K562 (cell line): Measurements from ENCODE around the gene GON7. TPM values are rescaled to one million over a fixed set of nuclear protein-coding genes. Genes with fewer than 3 reads are reported as not detected.

Experiments
- ARID4B ChIP-seq: sonication (generic); formaldehyde crosslinking; IDR thresholded peaks from 2 replicates; pipeline ENCODE4 v1.8.0; 2022; ENCODE audit warnings: mild to moderate bottlenecking, missing genetic modification reagents
- GABPA ChIP-seq: fragments of 200-800 bp; sonication (Bioruptor generic); conservative IDR thresholded peaks from 2 replicates; pipeline ENCODE4 v1.6.1; 2016; ENCODE audit warnings: low read depth, missing genetic modification characterization, missing compliant biosample characterization
- KDM5B ChIP-seq: fragments of 200-600 bp; sonication (generic); IDR thresholded peaks from 2 replicates; pipeline ENCODE4 v1.6.1; 2012; ENCODE audit warnings: low read depth, mild to moderate bottlenecking, moderate library complexity, low read length, control low read depth, inconsistent platforms; ENCODE audit not compliant: insufficient replicate concordance
- NFE2 ChIP-seq: IDR thresholded peaks from 2 replicates; pipeline ENCODE4 v1.6.1; 2014; ENCODE audit warnings: antibody characterized with exemption, low read depth
- NR1H2 ChIP-seq: sonication (generic); formaldehyde crosslinking; IDR thresholded peaks from 2 replicates; pipeline ENCODE4 v1.4.0; 2020; ENCODE audit warnings: mild to moderate bottlenecking, missing genetic modification reagents
- NRF1 ChIP-seq, 2 experiments: fragments of 450-650 bp; IDR thresholded peaks in 1 of 2; conservative IDR thresholded peaks in 1 of 2; 2 replicates each; pipeline ENCODE4 v1.6.1; 2014; ENCODE audit warnings: mild to moderate bottlenecking in 2 of 2
- PML ChIP-seq: IDR thresholded peaks from 2 replicates; pipeline ENCODE4 v1.6.1; 2012; ENCODE audit warnings: low read length, inconsistent platforms
- RBBP5 ChIP-seq: fragments of 200-600 bp; sonication (generic); IDR thresholded peaks from 2 replicates; pipeline ENCODE4 v1.6.1; 2012; ENCODE audit warnings: borderline replicate concordance, mild to moderate bottlenecking, low read length, control low read depth, inconsistent platforms; ENCODE audit not compliant: insufficient read depth, poor library complexity, severe bottlenecking
- SMAD4 ChIP-seq: fragments of 250-450 bp; sonication (Bioruptor Pico); conservative IDR thresholded peaks from 2 replicates; pipeline ENCODE4 v1.8.0; 2021; ENCODE audit warnings: inconsistent platforms, mild to moderate bottlenecking, moderate library complexity
- SP1 ChIP-seq: sonication (generic); formaldehyde crosslinking; IDR thresholded peaks from 2 replicates; pipeline ENCODE4 v1.8.1; 2022; ENCODE audit warnings: mild to moderate bottlenecking, missing genetic modification reagents
- SPI1 ChIP-seq: IDR thresholded peaks from 2 replicates; pipeline ENCODE4 v1.6.1; 2011; ENCODE audit warnings: low read depth, low read length, control low read depth, borderline replicate concordance
- TAF1 ChIP-seq: IDR thresholded peaks from 2 replicates; pipeline ENCODE4 v1.6.1; 2011; ENCODE audit warnings: mild to moderate bottlenecking, low read length, moderate library complexity; ENCODE audit not compliant: insufficient read depth, control insufficient read depth, severe bottlenecking; ENCODE audit errors: extremely low read depth
- ZBTB5 ChIP-seq: fragments of 450-650 bp; IDR thresholded peaks from 2 replicates; pipeline ENCODE4 v1.6.1; 2017; ENCODE audit warnings: antibody characterized with exemption
- polyA plus RNA-seq, 8 experiments: library from polyadenylated mRNA; depleted of rRNA in 4 of 8; stranded (reverse) in 5 of 8; unstranded in 3 of 8; fragments of >200 nt; fragmentation: Nextera tagmentation in 2 of 8; fragmentation: Illumina TruSeq in 1 of 8; extraction: Ambion mirVana in 2 of 8; extraction: Trizol in 1 of 8; gene quantifications; 2 replicates each; pipeline versions ENCODE4 v1.2.1 to v1.2.3, GENCODE V29; 2011 to 2014; ENCODE audit warnings: inconsistent platforms in 1 of 8, missing spikeins in 1 of 8
- total RNA-seq, 7 experiments: library from RNA; depleted of rRNA in 6 of 7; stranded (reverse); fragments of >200 nt in 6 of 7; fragmentation: Illumina TruSeq in 2 of 7; extraction: Trizol in 2 of 7; gene quantifications; 2 replicates each; pipeline versions ENCODE4 v1.2.1 to v1.2.3, GENCODE V29; 2011 to 2021; ENCODE audit warnings: low replicate concordance in 1 of 7
- TF ChIP-seq, protein P1 (sequence below): conservative IDR thresholded peaks from 2 replicates; pipeline ENCODE4 v1.6.1; 2011; ENCODE audit warnings: low read depth, mild to moderate bottlenecking, low read length; ENCODE audit not compliant: control insufficient read depth
- TF ChIP-seq, protein P2 (sequence below): fragments of 450-650 bp; IDR thresholded peaks from 2 replicates; pipeline ENCODE4 v1.7.1; 2018; ENCODE audit warnings: mild to moderate bottlenecking, low read depth; ENCODE audit not compliant: partially characterized antibody

Gene GON7
- total and polyA plus RNA-seq, 9 of the 15 experiments (the other 6 are each of a cell fraction or from before 2014, with no cell fraction given) = 13.7 to 34.0 (median 23.9) TPM

DNA sequence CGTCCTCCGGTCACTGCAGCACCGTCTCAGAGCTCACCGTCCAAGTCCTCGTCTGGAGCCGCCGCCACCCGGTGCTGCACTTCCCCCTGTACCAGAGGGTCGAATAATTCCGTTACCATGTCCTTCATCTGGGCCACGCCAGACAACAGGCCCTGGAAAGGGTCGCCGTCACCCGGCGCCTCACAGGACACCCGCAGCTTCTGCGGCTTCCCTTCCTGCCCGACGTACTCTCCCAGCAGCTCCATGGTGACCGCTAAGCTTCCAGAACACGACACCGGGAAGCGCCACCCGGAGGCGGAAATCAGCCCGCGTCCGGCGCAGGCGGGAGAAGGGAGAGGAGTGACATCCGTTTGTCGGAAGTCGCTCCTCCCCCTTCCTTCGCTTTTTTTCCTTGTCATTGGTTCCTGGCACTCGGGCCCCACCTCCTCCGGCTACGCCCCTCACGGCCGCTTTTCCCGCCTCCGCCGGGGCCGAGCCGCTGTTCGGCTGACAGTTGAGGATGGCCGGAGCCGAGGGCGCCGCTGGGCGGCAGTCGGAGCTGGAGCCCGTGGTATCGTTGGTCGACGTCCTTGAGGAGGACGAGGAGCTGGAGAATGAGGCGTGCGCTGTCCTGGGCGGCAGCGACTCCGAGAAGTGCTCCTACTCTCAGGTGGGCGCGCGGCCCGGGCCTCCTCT lies at the start of gene GON7, which contains the start of gene UBR7 (continued):
- TF ChIP-seq, protein P1, sequence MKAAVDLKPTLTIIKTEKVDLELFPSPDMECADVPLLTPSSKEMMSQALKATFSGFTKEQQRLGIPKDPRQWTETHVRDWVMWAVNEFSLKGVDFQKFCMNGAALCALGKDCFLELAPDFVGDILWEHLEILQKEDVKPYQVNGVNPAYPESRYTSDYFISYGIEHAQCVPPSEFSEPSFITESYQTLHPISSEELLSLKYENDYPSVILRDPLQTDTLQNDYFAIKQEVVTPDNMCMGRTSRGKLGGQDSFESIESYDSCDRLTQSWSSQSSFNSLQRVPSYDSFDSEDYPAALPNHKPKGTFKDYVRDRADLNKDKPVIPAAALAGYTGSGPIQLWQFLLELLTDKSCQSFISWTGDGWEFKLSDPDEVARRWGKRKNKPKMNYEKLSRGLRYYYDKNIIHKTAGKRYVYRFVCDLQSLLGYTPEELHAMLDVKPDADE = peak; percentile 65; the same call in 1 of the 2 replicates
- no peak for TF ChIP-seq ZBTB5
- peak; percentile 87 to 90 for TF ChIP-seq NRF1 (conservative IDR thresholded peaks at IDR 0.05 in 1 of 2, IDR thresholded peaks at IDR 0.05 in 1 of 2)
- 0 out of 2 replicates have a peak, but pooled peaks have one; percentile 19 for TF ChIP-seq SMAD4 (CRISPR knock-in tag)
- TF ChIP-seq RBBP5 = peak; percentile 70
- TF ChIP-seq PML = peak; percentile 50; the same call in 1 of the 2 replicates
- TF ChIP-seq, protein P2, sequence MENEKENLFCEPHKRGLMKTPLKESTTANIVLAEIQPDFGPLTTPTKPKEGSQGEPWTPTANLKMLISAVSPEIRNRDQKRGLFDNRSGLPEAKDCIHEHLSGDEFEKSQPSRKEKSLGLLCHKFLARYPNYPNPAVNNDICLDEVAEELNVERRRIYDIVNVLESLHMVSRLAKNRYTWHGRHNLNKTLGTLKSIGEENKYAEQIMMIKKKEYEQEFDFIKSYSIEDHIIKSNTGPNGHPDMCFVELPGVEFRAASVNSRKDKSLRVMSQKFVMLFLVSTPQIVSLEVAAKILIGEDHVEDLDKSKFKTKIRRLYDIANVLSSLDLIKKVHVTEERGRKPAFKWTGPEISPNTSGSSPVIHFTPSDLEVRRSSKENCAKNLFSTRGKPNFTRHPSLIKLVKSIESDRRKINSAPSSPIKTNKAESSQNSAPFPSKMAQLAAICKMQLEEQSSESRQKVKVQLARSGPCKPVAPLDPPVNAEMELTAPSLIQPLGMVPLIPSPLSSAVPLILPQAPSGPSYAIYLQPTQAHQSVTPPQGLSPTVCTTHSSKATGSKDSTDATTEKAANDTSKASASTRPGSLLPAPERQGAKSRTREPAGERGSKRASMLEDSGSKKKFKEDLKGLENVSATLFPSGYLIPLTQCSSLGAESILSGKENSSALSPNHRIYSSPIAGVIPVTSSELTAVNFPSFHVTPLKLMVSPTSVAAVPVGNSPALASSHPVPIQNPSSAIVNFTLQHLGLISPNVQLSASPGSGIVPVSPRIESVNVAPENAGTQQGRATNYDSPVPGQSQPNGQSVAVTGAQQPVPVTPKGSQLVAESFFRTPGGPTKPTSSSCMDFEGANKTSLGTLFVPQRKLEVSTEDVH = peak; percentile 93
- TF ChIP-seq NR1H2 (CRISPR knock-in tag) = no peak
- TF ChIP-seq SP1 = peak; percentile 61; the same call in 1 of the 2 replicates
- peak; percentile 73 for TF ChIP-seq TAF1
- TF ChIP-seq ARID4B (CRISPR knock-in tag) = peak; percentile 91; the same call in 1 of the 2 replicates
- TF ChIP-seq SPI1 = peak; percentile 13; the same call in 1 of the 2 replicates
- TF ChIP-seq GABPA (tag) = peak; percentile 95
- peak; percentile 64 for TF ChIP-seq KDM5B
- peak; percentile 37; the same call in 1 of the 2 replicates for TF ChIP-seq NFE2
